ENCODE results near the gene AFMID. TPM values are rescaled to one million over a fixed set of nuclear protein-coding genes. Genes with fewer than 3 reads are reported as not detected.
"Not testable (repeated sequence)": the region's sequence is repeated elsewhere in the genome, so short reads cannot be mapped to it uniquely, and the experiment has no call there.

The AFMID gene
- total RNA-seq, 2 donors from 2014 or later, result 17.0 to 49.7 TPM

GRCh38 chr17:78168242-78168902 lies 18.8 kb upstream of the AFMID start, which contains the start of gene SYNGR2:
Gene SYNGR2, plus strand, starts transcription at chr17:78168581. Its CDS starts 36 bp downstream, at chr17:78168617.
- Mint-ChIP-seq H3K4me1 (ENCODE audit: low read depth in 2 of 2) (peaks cover 27 to 28% of the 10 kb centered on the region in 2 donors), H3K4me3 (peak within 1 kb of the TSS; percentile 53), H3K36me3 (no peaks in the 10 kb centered on the region), H3K27ac (peak within 1 kb of the TSS in 1 of 2 donors; percentile 63), H3K27me3 (no peaks in the 10 kb centered on the region), H3K9me3 (no peaks in the 10 kb centered on the region)
- peak; percentile 91 for DNase-seq (ENCODE audit: low spot score)
- peak; percentile 91 to 94 for ATAC-seq

GRCh38 chr17:78168903-78169793 lies 18.0 kb upstream of the AFMID start:
- H3K36me3 Mint-ChIP-seq, result peaks cover 6% of the 10 kb centered on the region
- no peak for DNase-seq (ENCODE audit: low spot score)
- H3K27ac Mint-ChIP-seq, result no peak overlapping the region
- peak; percentile 36 to 43 for ATAC-seq
- H3K27me3 Mint-ChIP-seq, result no peaks in the 10 kb centered on the region
- H3K9me3 Mint-ChIP-seq, result no peaks in the 10 kb centered on the region
- H3K4me3 Mint-ChIP-seq, result peak overlapping the region; percentile 50
- peaks cover 35 to 36% of the 10 kb centered on the region in 2 donors for H3K4me1 Mint-ChIP-seq (ENCODE audit: low read depth in 2 of 2)

- peak overlapping the region; percentile 42 for H3K4me3 Mint-ChIP-seq
- H3K27ac Mint-ChIP-seq, result peak overlapping the region in 1 of 2 donors; percentile 77
- peaks cover 37 to 38% of the 10 kb centered on the region in 2 donors for H3K4me1 Mint-ChIP-seq (ENCODE audit: low read depth in 2 of 2)
- DNase-seq (ENCODE audit: low spot score) (no peak), ATAC-seq (no peak)
- H3K9me3 Mint-ChIP-seq, result no peaks in the 10 kb centered on the region
- peaks cover 6% of the 10 kb centered on the region for H3K36me3 Mint-ChIP-seq
- H3K27me3 Mint-ChIP-seq, result no peaks in the 10 kb centered on the region
Measured at GRCh38 chr17:78170692-78171590, 16.2 kb upstream of the AFMID start.

- Mint-ChIP-seq H3K4me1 (ENCODE audit: low read depth in 2 of 2) (peaks cover 38 to 41% of the 10 kb centered on the region in 2 donors), H3K27ac (peak overlapping the region; percentile 70 to 77), H3K4me3 (peak overlapping the region; percentile 47)
- DNase-seq (ENCODE audit: low spot score); H3K36me3 Mint-ChIP-seq; H3K27me3 Mint-ChIP-seq; H3K9me3 Mint-ChIP-seq; ATAC-seq: not testable (repeated sequence)
Measured at GRCh38 chr17:78171591-78172248, 15.4 kb upstream of the AFMID start.

- Mint-ChIP-seq H3K4me1 (ENCODE audit: low read depth in 2 of 2) (peaks cover 38 to 39% of the 10 kb centered on the region in 2 donors), H3K27ac (peak overlapping the region; percentile 70 to 77), H3K4me3 (peak overlapping the region; percentile 47), H3K27me3 (no peaks in the 10 kb centered on the region), H3K36me3 (peaks cover 6% of the 10 kb centered on the region), H3K9me3 (no peaks in the 10 kb centered on the region)
- DNase-seq (ENCODE audit: low spot score) (no peak), ATAC-seq (no peak)
Measured at GRCh38 chr17:78172249-78173051, 14.7 kb upstream of the AFMID start.

- no peak for DNase-seq (ENCODE audit: low spot score)
- H3K4me3 Mint-ChIP-seq, result peak overlapping the region; percentile 58
- ATAC-seq, result peak in 1 of 2 donors; percentile 54
- peak overlapping the region; percentile 70 to 77 for H3K27ac Mint-ChIP-seq
- H3K36me3 Mint-ChIP-seq, result peaks cover 6% of the 10 kb centered on the region
- peaks cover 38 to 39% of the 10 kb centered on the region in 2 donors for H3K4me1 Mint-ChIP-seq (ENCODE audit: low read depth in 2 of 2)
- no peaks in the 10 kb centered on the region for H3K9me3 Mint-ChIP-seq
- H3K27me3 Mint-ChIP-seq, result no peaks in the 10 kb centered on the region
Measured at GRCh38 chr17:78173097-78173715, 14.0 kb upstream of the AFMID start.

- peak overlapping the region in 1 of 2 donors; percentile 77 for H3K27ac Mint-ChIP-seq
- H3K27me3 Mint-ChIP-seq, result no peaks in the 10 kb centered on the region
- ATAC-seq (no peak), DNase-seq (ENCODE audit: low spot score) (no peak)
- H3K36me3 Mint-ChIP-seq, result peaks cover 6% of the 10 kb centered on the region
- H3K4me3 Mint-ChIP-seq, result no peak overlapping the region
- H3K9me3 Mint-ChIP-seq, result no peaks in the 10 kb centered on the region
- peaks cover 38 to 42% of the 10 kb centered on the region in 2 donors for H3K4me1 Mint-ChIP-seq (ENCODE audit: low read depth in 2 of 2)
Measured at GRCh38 chr17:78174346-78174869, 12.8 kb upstream of the AFMID start.

GRCh38 chr17:78174870-78175642 lies 12.1 kb upstream of the AFMID start:
- peaks cover 40 to 42% of the 10 kb centered on the region in 2 donors for H3K4me1 Mint-ChIP-seq (ENCODE audit: low read depth in 2 of 2)
- no peaks in the 10 kb centered on the region for H3K9me3 Mint-ChIP-seq
- no peak overlapping the region for H3K27ac Mint-ChIP-seq

GRCh38 chr17:78175643-78175981 lies 11.6 kb upstream of the AFMID start:
- Mint-ChIP-seq H3K4me3 (no peak overlapping the region), H3K9me3 (no peaks in the 10 kb centered on the region), H3K36me3 (peaks cover 11% of the 10 kb centered on the region), H3K4me1 (ENCODE audit: low read depth in 2 of 2) (peaks cover 42 to 43% of the 10 kb centered on the region in 2 donors), H3K27ac (no peak overlapping the region), H3K27me3 (no peaks in the 10 kb centered on the region)
- DNase-seq (ENCODE audit: low spot score), result no peak
- ATAC-seq, result no peak

More at GRCh38 chr17:78174870-78175642, 12.1 kb upstream of the AFMID start:
- no peak overlapping the region for H3K4me3 Mint-ChIP-seq
- ATAC-seq (no peak), DNase-seq (ENCODE audit: low spot score) (no peak)
- H3K27me3 Mint-ChIP-seq, result no peaks in the 10 kb centered on the region
- peaks cover 6% of the 10 kb centered on the region for H3K36me3 Mint-ChIP-seq

- Mint-ChIP-seq H3K36me3 (peaks cover 13% of the 10 kb centered on the region), H3K9me3 (no peaks in the 10 kb centered on the region), H3K4me1 (ENCODE audit: low read depth in 2 of 2) (peaks cover 36 to 42% of the 10 kb centered on the region in 2 donors), H3K4me3 (no peak overlapping the region), H3K27me3 (no peaks in the 10 kb centered on the region), H3K27ac (peak overlapping the region in 1 of 2 donors; percentile 50)
- ATAC-seq (peak; percentile 73 to 83), DNase-seq (ENCODE audit: low spot score) (peak; percentile 79)
Measured at GRCh38 chr17:78176548-78177025, 10.6 kb upstream of the AFMID start.

- H3K27ac Mint-ChIP-seq, result peak overlapping the region in 1 of 2 donors; percentile 90
- H3K36me3 Mint-ChIP-seq, result peaks cover 7% of the 10 kb centered on the region
- peaks cover 16 to 22% of the 10 kb centered on the region in 2 donors for H3K4me1 Mint-ChIP-seq (ENCODE audit: low read depth in 2 of 2)
- ATAC-seq (no peak), DNase-seq (ENCODE audit: low spot score) (no peak)
- no peak overlapping the region for H3K4me3 Mint-ChIP-seq
- no peaks in the 10 kb centered on the region for H3K9me3 Mint-ChIP-seq
- no peaks in the 10 kb centered on the region for H3K27me3 Mint-ChIP-seq
Measured at GRCh38 chr17:78179372-78179771, 7.8 kb upstream of the AFMID start.

All from natural killer cell treated with Interleukin-12 subunit alpha and Interleukin-12 subunit beta and Interleukin-15 and Interleukin-18, amount 100 ng/mL, for 72 hours (primary cell).